Ammon's horn (tissue), 1 donor: ENCODE data around the gene NPLOC4.
"Not testable (repeated sequence)": the region's sequence is repeated elsewhere in the genome, so short reads cannot be mapped to it uniquely, and the experiment has no call there.

Experiments
- DNase-seq: peaks from one replicate; pipeline ENCODE4 v3.0.0-alpha.2; 2016; ENCODE audit warnings: low spot score

NPLOC4 gene

DNA sequence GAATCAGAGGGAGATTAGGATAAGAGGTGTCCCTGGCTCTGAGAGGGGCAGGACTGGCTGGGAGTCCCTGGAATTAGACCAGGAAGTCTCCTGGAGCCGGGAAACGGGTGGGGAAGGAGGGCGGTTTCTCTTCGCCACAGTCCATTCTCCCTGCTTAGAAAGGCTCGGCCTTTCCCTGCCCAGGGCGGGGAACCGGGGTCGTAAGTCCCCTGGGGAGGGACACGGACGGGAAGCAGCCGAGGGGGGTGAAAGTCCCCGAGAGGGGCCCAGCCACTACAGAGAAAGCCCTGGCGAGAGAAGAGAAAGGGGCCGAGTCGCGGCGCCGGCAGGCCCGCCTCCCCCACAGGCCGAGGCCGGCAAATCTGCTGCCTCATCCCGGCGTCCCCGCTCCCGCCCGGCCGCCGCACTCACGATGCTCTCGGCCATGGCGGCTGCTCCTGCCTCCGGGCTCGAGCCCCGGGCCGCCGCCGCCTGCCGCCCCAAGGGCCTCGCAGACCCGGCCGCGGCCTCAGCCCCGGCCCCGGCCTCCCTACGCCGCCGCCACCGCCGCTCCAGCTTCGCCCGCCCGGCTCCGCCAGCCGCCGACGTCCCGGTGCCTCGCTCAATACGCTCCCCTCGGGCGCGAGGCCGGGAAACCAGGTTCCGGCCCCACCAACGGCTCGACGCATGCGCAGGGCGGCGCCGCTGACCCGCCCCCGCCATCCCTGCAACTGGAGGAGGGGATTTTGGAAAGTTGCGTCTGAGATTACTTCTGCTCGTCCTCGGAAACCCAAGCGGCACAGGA, at the start of gene NPLOC4, which contains the start of gene TSPAN10:
Gene NPLOC4 (minus strand): TSS at position 608 of the 784 bp plus-strand sequence. CDS start 182 bp downstream, at position 426.
Gene TSPAN10 (plus strand): TSS at position 692 of the 784 bp plus-strand sequence. CDS start 5,217 bp downstream, outside the sequence.
- DNase-seq = peak; percentile 79

DNA sequence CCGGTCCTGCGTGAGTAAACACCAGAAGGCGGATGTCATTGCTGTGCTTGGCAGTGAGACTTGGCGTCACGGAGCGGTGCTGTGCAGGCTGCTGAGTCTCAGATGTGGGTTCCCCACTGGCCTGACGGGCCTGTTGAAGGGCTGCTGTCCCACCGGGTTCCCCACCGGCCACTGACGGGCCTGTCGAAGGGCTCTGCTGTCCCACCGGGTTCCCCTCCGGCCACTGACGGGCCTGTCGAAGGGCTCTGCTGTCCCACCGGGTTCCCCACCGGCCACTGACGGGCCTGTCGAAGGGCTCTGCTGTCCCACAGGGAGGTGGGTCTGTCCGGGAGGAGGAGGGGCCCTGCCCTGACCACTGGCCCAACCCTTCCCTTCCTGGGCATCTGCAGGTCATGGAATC, 49.7 kb upstream of the NPLOC4 start:
- DNase-seq = no peak

DNA sequence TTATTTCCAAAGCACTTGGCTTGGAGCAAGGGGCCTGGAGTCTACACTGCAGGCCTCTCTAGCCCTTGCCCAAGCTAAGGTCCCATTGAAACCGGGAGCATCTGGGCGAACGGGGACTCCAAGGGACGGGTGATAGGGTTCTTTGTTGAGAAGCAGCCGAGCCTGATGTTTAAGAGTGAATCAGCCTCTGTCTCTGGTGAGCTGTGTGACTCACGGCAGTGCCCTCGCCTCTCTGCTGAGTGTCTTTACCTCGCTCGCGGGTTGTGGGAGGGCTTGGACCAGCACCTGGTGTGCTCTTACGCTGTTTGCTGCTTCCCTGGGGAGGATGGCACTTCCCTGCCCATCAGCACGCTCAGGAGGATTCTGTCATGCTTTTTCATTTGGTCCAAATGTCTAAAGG, 48.2 kb upstream of the NPLOC4 start:
- DNase-seq = no peak

DNA sequence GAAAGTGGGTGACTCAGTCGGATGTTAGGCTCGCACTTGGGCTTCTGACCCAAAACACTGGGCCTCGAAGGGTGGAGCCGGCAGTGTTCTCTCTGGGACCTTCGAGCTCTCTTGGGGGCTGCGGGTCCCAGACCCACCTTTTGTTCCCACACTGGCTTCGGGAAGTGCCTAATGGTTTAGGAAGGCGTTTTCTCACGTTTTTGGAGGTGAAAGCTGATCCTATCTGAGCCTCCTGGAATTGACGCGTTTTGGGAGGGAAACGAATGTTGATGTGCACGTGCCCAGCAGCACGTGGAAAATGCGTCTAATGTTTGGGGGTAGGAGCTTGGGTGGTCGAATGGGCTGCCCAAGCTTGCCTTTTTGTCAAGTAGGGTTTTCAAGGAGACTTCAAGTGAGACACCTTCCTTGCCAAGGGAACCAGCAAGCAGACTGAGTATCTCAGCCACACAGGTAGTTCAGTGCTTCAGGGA, 47.6 kb upstream of the NPLOC4 start:
- DNase-seq = no peak

DNA sequence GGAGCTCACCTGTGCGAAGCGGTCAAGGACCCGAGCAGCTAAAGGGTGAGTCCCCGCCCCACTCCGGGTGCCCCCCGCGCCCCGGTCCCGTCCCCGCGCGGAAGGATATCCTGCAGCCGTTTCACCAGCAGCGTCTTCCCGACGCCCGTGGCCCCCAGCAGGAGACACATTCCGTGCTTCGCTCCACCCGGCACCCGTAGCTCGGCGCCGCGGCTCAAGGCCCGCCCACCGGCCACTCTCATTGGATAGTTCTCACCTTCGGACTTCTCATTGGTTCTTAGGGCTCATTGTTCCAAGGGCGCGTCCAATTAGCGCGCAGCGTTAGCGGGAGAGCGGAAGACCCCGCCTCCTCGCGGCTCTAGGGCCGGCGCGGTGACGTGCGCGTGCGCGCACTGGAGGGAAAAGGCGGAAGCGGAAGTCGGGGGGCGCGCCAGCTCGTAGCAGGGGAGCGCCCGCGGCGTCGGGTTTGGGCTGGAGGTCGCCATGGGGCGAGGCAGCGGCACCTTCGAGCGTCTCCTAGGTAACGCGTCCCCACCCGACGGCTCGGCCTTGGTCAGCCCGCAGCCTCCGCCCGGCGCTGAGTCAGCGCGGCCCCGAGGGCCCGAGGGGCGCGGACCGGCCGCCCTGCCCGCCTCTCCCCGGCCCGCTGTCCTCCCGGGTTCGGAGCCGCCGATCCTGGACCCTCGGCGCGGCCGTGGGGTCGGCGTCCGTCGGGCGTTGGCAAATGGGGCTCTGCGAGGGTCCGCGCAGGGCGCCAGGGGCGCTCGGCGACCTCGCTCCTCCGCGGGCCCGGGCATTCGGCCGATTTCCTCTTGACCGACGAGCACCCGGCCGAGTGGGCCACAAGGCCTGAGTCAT, 46.9 kb upstream of the NPLOC4 start, which contains the start of the genes ARL16 and HGS:
Gene ARL16 (minus strand): TSS at position 214 of the 858 bp plus-strand sequence. CDS start 44 bp downstream, at position 170.
Gene HGS (plus strand): TSS at position 428 of the 858 bp plus-strand sequence. CDS start 56 bp downstream, at position 484.
- peak; percentile 97 for DNase-seq

DNA sequence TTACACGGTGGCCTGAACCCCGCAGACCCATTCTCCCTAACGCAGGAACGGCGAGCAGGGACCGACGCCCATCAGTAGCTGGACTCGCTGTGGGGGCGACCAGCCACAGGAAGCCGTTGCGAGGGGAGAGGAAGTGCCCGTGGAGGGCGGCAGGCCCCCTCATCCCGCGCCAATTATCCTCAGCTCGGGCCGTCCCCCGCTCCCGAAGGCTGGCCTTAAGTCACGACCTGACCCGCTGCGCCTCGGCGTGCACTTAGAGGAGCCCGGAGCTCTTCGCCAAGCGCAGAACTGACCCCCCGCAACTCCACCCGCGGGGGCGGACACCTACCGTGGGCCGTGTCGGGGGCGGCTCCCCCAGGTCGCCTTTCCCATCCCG, 46.3 kb upstream of the NPLOC4 start:
- DNase-seq = no peak

DNA sequence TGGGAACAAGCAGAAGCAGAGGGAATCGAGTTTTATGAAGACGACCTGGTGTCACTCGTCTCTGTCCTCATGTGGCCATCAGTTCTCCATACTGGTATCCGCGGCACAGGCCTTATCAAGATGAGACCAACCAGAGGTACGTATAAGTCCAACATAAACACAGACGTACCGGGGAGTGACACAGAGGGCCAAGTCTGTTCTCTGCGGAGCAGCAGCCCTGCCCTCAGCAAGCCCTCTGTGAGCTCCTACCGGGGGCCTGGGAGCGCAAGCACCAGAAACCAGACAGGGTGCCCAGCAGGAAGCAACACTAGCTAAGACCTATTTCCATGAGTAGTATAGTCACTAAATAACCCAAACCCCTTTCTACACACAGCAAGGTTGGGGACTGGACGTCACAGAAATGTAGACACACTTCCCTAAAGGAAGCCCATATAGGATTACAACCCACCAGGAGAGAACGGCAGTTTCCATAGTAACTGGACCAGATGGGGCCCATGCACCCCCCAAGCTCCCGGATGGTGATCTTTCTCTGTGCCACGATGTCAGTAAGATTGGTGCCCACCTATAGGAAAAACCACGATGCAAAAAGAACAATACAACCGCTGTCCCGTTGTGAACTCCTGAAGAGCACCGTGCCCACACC, 45.8 kb upstream of the NPLOC4 start:
- no peak for DNase-seq

DNA sequence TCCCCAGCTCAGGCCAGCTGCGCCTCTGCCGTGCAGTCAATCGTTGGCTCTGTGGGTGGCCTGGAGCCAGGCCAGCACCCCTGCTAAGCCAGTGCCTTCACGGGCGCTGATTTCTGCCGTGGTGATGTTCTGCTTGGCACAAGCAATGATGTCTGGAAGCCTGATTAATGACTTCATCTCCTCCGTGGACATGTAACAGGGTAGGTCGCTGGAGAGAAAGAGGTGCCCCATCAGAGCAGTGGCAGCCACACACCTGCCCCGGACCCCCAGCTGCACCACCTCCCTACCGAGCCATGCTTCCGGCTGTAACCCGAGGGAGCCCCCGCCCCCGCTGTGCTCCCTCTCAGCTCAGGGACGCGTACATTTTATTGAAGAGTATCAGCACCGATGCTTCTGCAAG, 44.8 kb upstream of the NPLOC4 start:
- peak; percentile 31 for DNase-seq

DNA sequence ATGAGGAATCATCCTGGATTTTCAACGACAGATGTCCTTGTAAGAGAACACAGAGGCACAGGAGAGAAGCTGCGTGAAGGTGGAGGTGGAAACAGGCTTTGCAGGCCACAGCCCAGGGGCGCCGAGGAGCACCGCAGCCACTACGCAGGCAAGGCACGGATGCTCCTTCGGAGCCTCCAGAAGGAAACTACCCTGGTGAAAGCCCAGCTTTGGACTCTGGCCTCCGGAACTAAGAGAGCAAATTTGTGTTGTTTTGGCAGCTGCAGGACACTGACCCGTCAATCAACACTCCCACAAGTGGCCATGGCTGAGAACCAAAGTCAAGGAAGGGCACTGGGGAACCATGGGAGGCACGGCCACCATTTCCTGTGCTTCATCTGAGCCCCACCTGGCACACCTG, 43.2 kb upstream of the NPLOC4 start:
- no peak for DNase-seq

DNA sequence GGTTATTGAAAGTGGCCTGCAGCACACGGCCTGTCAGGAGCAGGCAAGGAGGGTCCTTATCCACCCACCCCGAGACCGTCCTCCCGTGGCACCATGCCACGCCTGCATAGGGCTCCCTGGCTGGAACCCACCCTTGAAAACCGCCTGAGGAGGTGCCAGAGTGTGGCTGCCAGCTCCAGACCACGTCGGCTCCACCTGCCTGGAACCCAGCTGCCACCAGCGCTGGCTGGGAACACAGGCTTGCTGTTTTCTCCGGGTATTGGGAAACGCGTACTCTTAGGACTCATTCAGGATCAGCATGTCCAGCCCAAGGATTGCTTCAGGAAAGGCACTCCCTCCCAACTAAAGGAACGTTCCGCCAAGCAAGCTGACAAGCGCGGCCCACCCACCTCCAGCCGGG, 40.0 kb upstream of the NPLOC4 start:
- no peak for DNase-seq

DNA sequence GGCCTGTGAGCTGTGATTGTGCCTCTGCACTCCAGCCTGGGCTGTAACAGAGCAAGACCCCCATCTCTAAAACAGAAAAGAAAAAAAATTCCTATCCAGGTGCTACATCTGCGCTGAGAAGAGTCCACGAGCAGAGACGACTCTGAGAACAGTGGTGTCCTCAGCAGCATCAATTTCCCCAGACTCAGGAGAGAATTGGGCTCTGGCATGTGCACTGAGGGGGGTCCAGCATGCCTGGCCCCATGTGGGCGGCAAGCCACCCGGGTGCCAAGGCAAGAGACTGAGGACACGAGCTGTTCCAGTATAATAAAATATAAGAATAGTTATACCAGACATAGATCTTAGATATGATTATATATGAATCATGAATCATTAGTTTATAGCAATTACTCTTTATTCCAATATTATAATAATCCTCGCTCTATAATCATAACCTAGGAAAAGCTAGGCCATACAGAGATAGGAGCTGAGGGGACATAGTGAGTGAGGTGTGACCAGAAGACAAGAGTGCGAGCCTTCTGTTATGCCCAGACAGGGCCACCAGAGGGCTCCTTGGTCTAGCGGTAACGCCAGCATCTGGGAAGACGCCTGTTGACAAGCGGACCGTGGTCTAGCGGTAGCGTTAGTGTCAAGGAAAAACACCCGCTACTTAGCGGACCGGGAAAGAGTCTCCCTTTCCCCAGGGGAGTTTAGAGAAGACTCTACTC, 38.8 kb upstream of the NPLOC4 start:
- DNase-seq = not testable (repeated sequence)

DNA sequence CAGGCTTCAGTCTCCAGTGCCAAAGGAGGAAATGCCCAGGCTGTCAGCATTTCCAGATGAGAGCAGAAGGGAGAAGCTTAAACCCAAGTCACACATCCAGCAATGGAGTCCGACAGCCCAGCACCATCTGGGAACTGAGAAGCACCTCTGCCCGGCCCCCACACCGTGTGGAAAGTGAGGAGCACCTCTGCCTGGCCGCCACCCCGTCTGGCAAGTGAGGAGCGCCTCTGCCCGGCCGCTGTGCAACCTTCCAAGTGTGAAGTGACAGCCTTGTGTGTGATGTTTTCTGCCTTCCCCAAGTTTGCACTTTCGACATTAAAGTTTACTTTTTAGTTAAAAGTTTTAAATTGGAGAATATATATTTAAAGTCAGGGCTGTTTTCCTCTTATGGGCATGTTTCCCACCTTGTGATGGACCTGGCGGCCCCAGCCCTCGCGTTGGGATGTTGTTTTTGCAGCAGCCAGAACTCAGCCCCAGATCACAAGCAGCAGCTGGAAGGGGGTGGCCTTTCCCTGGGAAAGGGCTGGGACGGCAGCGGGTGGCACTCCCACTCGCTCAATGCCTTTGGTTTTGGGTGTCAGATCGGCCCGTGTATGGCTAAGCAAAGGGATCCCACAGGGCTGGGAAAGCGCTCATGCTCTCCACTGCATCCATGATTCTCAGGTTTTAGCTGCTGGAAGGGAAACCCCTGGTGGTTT, 36.8 kb upstream of the NPLOC4 start:
- no peak for DNase-seq

DNA sequence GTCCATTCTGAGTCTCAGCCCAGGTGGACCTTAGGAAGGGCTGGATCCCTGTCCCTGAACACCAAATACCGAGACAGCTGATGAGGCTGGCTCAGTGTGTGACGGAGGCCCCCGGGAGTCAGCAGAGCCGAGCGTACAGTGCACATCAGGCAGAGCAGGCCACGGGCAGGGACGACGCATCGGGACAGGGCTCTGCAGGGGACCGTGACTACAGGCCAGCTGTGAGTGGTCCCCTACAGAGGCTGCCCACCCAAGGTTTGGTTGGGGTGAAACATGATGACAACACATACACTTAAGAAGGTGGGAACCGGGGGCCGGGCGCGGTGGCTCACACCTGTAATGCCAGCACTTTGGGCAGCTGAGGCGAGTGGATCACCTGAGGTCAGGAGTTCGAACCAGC, 36.0 kb upstream of the NPLOC4 start:
- no peak for DNase-seq

DNA sequence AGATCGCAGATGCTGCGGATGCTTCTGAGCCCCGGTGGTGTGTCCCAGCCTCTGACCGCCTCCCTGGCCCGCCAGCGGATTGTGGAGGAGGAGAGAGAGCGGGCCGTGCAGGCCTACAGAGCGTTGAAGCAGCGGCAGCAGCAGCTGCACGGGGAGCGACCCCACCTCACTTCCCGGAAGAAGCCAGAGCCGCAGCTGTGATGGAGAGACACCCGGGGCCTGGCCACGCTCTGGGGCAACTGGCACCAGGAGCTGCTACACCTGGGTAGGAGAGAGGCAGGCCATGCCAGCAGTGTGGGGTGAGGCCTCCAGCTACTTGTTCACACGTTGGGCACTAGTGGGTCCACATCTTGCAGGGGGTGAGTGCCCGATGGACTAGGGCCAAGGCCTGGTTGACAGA, 35.6 kb upstream of the NPLOC4 start:
- DNase-seq = no peak

DNA sequence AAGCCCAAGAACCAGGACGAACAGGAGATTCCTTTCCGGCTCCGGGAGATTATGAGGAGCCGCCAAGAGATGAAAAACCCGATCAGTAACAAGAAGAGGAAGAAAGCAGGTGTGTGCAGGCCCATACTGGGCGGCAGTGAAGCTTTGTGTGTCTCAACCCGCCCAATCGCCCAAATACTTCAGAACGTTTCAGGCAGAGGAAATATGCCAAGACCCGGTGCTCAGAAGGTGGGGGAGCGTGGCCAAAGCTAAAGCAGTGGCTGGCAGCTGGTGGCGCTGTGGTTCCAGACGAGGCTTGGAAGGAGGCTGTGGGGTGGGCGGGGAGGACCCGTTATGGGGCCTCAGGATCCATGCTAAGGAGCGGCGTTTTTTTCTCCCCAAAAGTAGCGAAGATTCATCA, 30.8 kb upstream of the NPLOC4 start:
- DNase-seq = no peak

DNA sequence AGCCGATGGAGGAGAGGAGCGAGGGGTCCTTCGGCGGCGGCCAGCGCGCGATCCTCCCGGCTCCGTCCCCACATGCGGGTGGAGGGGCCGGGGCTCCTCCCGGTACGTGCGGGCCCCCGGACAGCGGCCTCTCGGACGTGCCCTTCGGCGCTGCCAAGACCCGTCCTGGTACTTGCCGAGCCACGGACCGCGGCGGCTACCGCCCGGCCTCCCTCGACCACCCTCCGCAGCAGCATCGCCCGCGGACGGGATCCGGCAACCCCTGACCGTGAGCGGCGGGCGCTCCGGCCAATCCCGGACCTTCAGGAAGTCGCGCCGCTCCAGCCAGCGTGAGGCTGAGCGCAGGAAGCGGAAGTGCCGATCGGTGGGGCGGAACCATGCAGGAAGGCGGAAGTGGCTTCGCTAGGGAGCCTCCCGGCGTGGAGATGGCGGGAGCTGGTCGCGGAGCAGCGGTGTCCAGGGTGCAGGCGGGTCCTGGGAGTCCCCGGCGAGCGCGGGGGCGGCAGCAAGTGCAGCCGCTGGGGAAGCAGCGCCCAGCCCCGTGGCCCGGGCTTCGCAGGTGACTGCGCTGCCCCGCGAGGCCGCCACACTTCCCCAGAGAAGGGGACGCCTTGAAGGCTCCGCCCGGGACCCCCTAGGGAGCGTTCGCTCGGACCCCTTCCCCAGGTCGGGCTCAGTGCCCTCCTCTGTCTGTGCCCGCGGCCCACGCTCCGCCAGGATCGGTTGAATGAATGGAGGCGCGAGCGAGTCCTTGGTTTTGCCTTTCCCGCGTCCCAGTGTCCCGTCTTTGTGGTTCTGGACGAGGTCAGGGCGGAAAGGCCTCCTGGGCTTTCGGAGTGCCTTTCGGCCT, 29.7 kb upstream of the NPLOC4 start, which contains the start of the genes CCDC137 and OXLD1:
Gene CCDC137 (plus strand): TSS at position 396 of the 850 bp plus-strand sequence. CDS start 30 bp downstream, at position 426.
Gene OXLD1 (minus strand): TSS at position 264 of the 850 bp plus-strand sequence. CDS start 28 bp downstream, at position 236.
- DNase-seq = peak; percentile 98

DNA sequence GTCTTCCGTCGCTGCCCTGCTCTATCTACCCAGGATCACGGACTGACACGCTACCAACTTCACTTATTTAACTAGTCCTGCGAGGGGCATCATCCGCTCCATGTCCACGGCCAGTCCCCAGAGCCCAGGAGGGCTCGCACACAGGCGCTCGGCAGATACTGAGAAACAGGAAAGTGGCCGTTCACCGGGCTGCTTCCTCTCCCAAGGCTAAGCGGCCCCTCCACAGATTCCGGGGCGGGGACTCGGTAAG, 29.1 kb upstream of the NPLOC4 start:
- DNase-seq = no peak

DNA sequence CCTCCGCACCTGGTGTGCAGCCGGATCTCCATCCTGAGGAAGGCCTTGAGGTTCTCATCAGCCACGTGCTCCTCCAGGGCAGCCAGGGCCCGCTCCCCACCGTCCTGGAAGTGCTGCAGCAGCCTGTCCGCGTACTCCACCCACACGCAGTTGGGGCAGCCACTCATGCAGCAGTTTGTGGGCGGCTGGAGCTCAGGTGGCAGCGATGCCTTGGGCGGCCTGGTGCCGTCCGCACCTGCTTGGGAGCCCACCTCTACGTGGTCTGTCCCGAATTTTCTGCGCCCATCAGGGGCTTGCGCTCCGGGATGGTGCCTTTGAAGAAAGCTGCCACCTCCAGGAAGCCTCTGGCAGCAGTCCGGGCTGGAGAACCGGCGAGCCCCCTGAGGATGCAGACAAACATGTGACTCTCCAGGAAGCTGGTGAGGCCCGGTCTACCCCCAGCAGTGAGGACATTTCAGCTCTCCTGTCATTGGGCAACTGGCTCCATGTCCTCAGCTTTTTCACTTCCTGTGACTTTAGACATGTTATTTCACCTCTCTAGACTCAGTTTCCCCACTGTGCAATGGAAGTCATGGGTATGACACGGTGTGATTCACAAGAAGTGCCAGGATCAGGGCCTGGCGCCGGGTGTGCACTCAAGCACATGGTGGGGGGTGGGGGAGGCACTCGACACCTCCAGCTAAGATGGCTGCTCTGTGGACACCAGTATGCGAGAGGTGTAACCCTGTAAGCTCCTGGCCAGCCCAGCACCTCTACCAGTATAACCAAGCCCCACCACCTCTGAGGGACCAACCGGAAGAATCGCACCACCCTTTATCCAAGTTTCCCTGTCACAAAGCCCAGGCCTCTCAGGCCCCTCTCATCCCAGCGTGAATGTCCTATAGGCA, 28.5 kb upstream of the NPLOC4 start:
- no peak for DNase-seq

DNA sequence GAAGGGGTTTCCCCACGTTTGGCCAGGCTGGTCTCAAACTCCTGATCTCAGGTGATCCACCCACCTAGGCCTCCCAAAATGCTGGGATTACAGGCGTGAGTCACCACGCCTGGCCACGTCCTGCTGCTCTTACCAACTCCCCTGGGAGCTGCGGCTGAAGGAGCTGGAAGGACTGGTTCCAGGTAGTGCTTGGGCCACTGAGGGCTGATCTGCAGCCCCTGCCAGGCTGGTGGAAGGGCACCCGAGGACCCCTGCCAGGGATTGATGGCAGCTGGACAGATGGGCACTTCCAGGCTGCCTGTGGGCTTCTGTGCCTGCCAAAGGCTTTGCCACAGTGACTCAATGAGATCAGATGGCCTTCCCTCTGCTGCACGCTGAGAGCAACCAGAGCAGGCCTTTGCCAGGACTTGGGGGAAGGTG, 27.1 kb upstream of the NPLOC4 start:
- DNase-seq = no peak
